GM19468 (cell line): Measurements from ENCODE around the gene CLK1.
"Not testable (repeated sequence)": the region's sequence is repeated elsewhere in the genome, so short reads cannot be mapped to it uniquely, and the experiment has no call there.

Source experiments
- ATAC-seq: cut with Tn5 transposase; IDR thresholded peaks from one replicate; pipeline ENCODE4 v1.9.1; 2021; ENCODE audit warnings: mild to moderate bottlenecking, moderate library complexity, moderate number of reproducible peaks; ENCODE audit not compliant: unreplicated experiment; ENCODE audit errors: extremely low read depth

The CLK1 gene

GRCh38 chr2:200852605-200853004 is 11.9 kb downstream of the CLK1 start:
- ATAC-seq, result no peak

- no peak for ATAC-seq
Observed at GRCh38 chr2:200851398-200852248, 12.8 kb downstream of the CLK1 start.

- ATAC-seq, result no peak
Observed at GRCh38 chr2:200850512-200851256, 13.8 kb downstream of the CLK1 start.

DNA sequence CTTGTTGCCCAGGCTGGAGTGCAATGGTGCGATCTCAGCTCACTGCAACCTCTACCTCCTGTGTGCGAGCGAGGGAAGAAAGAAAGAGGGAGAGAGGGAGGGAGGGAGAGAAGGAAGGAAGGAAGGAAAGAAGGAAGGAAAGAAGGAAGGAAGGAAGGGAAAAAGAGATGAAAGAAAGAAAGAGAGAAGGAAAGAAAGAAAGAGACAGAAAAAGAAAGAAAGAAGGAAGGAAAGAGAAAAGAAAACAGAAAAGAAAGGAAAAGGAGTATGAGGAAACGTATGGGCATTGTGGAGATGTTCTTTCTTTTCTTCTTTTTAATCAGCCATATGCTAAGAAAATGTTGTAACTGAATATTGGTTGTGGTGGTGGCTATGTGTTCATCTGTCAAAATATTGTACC is 16.5 kb downstream of the CLK1 start:
- no peak for ATAC-seq

DNA sequence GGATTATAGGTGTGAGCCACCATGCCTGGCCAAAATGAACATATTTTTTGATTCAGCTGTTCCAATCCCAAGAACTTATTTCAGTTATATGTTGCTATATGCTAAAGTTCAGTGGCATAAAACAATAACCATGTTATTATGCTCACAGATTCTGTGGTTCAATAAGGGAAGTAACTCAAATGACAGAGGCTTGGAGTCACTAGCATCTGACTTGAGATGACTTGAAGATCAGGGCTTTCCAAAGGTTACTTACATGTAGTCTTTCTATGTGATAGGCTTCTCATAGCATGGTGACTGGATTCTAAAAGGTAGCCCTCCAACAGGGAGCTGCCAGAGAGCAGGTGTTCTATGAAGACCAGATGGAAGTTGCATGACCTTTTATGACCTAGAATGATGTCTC is 17.2 kb downstream of the CLK1 start:
- ATAC-seq, result no peak

- no peak for ATAC-seq
Observed at GRCh38 chr2:200845669-200846325, 18.7 kb downstream of the CLK1 start.

DNA sequence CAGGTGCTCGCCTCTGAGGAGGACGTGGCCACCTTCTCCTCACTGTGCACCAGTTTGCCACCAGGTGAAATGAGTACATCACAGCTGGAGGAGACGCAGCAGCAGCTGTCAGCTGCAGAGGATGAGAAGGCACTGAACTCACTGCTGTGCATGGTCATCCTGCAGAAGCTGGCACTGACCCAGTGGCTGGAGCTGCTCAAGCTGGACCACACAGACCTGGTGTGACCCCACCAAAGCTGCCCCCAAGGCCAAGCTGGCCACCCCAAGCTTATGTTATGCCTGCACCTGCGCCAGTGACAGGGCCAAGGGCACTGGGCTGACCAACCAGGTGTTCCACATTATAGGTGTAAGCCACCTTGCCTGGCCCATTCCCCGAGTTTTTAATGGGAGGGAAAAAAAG is 19.3 kb downstream of the CLK1 start:
- ATAC-seq, result no peak

DNA sequence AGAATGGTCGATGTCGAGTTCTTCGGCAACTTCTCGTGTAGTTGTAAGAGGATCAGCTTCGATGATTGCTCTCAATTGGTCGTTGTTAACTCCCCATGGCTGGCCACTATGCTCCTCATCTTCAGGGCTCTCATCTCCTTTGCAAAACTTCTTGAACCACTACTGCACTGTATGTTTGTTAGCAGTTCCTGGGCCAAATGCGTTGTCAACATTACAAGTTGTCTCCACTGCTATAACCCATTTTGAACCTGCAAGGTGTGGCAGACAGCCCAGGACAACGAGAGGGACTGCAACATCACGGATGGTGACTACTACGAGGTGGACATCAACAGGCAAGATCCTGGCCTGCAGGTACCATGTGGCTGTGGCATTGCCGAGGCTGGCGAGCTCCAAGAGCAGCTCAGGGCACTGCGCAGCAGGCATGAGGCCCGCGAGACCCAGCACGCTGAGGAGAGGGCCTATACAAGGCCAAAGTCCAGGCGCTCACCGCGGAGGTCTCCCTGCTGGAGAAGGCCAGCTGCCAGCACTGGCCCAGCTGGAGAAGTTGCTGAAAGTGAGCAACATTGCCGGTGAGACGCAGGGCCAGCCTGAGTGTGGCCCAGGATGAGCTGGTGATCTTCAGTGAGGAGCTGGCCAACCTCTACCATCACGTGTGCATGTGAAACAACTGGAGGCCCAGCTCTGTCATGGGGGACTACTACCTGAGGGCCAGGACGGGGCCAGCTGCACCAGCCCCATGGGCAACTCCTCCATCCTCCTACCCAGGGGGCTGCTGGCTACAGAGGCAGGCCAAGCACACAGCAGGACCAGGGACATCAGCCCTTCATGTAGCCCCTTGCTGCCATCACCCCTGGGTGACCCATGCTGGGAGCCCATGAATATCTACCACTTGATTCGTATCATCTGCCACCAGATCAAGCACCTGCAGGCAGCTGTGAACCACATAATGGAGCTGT is 20.2 kb downstream of the CLK1 start:
- ATAC-seq, result no peak

DNA sequence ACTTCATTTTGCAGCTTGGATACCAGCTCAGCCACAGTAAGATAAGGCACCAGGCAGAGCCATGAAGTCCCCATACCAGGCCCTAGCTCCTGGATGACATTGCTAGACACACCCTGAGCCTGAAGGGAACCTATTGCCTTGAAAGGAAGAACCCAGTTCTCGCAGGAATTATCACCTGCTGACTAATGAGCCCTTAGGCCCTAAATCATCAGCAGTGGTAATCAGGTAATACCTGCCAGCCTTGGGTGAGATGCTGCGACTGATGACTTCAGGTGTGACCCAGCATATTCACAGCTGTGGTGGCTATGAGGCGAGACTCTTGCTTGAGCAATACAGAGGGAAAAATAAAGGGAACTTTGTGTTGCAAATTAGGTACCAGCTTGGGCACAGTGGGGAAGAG is 24.9 kb downstream of the CLK1 start:
- no peak for ATAC-seq

DNA sequence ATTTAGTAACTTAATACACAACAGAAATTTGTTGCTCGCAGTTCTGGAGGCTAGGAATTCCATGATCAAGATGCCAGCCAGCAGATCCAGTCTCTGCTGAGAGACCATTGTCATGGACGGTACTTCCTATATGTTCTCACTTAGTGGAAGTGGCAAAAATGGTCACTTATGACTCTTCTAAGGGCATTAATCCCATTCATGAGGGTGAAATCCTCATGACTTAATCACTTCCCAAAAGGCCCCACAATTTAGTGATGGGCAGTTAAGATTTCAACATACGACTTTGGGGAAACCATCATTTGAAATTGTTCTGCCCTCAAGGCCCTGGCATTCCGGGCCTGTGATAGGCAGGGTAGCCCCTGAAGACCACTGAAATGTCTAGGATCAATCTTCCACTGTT is 29.8 kb downstream of the CLK1 start:
- no peak for ATAC-seq

- no peak for ATAC-seq
Observed at GRCh38 chr2:200829258-200829655, 35.2 kb downstream of the CLK1 start.

DNA sequence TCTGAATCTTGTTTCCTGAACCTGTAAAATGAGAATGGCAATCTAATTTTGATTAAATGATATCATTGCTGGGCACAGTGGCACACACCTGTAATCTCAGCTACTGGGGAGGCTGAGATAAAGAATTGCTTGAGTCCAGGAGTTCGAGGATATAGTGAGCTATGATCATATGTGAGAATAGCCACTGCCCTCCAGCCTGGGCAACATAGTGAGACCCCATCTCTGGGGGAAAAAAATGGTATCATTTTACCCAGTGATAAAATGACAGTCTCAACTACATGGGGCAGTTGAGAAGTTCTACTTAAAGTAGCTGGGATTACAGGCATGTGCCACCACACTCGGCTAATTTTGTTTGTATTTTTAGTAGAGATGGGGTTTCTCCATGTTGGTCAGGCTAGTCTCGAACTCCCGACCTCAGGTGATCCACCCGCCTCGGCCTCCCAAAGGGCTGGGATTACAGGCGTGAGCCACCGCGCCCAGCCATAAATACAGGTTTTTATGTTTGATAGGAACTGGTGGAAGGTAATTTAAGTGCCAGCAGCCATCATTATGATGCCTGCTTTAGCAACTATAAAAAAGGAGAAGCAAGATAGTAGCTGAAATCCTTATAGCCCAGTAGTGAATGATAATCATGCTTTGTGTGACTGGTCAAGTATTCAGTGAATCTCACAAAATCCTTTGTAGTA is 35.7 kb downstream of the CLK1 start:
- no peak for ATAC-seq

GRCh38 chr2:200828104-200828503 is 36.4 kb downstream of the CLK1 start:
- no peak for ATAC-seq

DNA sequence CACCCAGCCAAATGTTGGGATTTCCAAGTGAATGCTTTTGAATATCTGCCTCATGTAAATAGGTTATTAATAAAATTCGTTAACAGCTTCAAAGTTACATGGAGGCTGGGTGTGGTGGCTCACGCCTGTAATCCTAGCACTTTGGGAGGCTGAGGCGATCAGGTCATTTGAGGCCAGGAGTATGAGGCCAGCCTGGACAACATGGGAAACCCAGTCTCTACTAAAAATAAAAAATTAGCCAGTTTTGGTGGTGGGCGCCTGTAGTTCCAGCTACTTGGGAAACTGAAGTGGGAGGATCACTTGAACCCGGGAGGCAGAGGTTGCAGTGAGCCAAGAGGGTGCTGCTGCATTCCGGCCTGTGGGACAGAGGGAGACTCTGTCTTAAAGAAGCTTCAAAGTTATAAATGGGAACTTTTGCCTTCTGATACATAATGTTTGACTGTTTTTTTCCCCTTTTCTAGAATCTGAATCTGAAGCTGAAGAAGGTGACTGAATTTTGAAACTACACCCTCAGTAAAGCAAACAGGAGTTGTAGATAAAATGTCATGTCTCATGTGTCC is 42.7 kb downstream of the CLK1 start:
- no peak for ATAC-seq

DNA sequence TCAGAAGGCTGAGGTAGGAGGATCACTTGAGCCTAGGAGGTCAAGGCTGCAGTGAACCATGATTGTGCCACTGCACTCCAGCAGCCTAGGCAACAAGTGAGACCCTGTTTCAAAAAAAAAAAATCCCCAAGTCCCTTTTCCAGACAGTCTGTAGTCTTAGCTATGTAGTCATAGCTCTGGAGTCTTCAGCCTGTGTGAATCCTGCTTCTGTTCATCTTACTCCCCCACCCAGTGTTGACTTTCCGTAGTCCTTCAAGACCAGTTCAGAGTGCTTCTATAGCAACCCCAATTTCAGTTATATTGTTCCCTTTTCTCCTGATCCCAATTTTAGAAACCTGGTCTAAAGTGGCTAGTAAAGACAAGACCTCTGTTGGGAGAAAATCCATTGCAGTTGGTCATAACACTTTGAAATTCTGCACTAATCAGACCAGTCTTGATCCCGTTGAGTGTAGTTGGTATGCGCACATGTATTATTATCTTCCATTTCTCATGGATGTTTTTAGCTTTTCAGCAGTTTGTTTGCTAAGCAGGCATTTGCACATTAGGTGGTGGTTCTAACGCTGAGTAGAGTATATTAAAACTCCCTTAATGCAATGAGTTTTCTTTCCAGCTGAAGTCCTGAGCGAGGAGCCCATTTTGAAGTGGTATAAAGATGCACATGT is 43.8 kb downstream of the CLK1 start:
- ATAC-seq, result no peak

DNA sequence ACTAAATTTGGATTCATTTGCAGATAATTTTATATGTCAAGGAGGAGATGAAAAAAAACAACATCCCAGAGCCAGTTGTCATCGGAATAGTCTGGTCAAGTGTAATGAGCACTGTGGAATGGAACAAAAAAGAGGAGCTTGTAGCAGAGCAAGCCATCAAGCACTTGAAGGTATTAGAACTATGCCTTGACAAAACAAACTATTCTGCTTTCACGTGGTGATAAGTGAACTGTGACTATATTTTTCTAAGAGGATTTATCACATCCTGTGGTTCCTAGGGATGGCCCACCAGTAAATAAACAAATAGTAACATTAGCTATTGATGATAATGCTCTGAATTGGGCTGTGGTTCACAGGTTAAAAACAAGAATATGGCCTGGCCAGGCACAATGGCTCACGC is 45.7 kb downstream of the CLK1 start:
- not testable (repeated sequence) for ATAC-seq

GRCh38 chr2:200814917-200815316 is 49.5 kb downstream of the CLK1 start:
- no peak for ATAC-seq

GRCh38 chr2:200814276-200814815 is 50.1 kb downstream of the CLK1 start:
- no peak for ATAC-seq
